Measurements from ENCODE around the gene CAMK2B. TPM values are rescaled to one million over a fixed set of nuclear protein-coding genes. Genes with fewer than 3 reads are reported as not detected.

Gene CAMK2B
- total RNA-seq, 4 donors from 2014 or later, result 35.3 to 64.8 (median 46.0) TPM

- no peak for TF ChIP-seq CTCF (IDR thresholded peaks at IDR 0.05 in 4 of 5, conservative IDR thresholded peaks at IDR 0.05 in 1 of 5)
- TF ChIP-seq POLR2A (IDR thresholded peaks at IDR 0.05), result peak in 1 of 2 donors; percentile 11
- Histone ChIP-seq H3K27ac (peak overlapping the region; percentile 87 to 99 (median 96)), H3K27me3 (no peaks in the 10 kb centered on the region), H3K4me3 (no peak overlapping the region), H3K4me1 (peaks cover 63 to 66% of the 10 kb centered on the region in 2 donors), H3K9me3 (no peaks in the 10 kb centered on the region), H3K36me3 (no peaks in the 10 kb centered on the region)
- peak; percentile 40 to 70 for DNase-seq
- ATAC-seq, result peak; percentile 7 to 27
- in situ Hi-C loops (cut with MboI; ENCODE audit: low sequenced_read_pairs in 4 of 4) (no loop called here), intact Hi-C loops (cut with DNase I; ENCODE audit: low total_unique reads) (loop anchor here (2.0 to 5.0 kb wide), 4 partner anchors 26 to 228 kb away; no protein-coding TSS in a partner anchor)
These were observed 66.4 kb downstream of the CAMK2B start for GRCh38 chr7:44258865-44259546.

- Histone ChIP-seq H3K27ac (peak overlapping the region; percentile 87 to 99 (median 96)), H3K27me3 (no peaks in the 10 kb centered on the region), H3K9me3 (no peaks in the 10 kb centered on the region), H3K4me3 (no peak overlapping the region), H3K4me1 (peaks cover 60 to 61% of the 10 kb centered on the region in 2 donors), H3K36me3 (no peaks in the 10 kb centered on the region)
- TF ChIP-seq POLR2A (IDR thresholded peaks at IDR 0.05) (no peak), CTCF (IDR thresholded peaks at IDR 0.05 in 4 of 5, conservative IDR thresholded peaks at IDR 0.05 in 1 of 5) (no peak)
- intact Hi-C loops (cut with DNase I; ENCODE audit: low total_unique reads), result loop anchor here (2.0 to 5.0 kb wide), 4 partner anchors 26 to 229 kb away; no protein-coding TSS in a partner anchor
- DNase-seq (no peak), ATAC-seq (no peak)
- in situ Hi-C loops (cut with MboI; ENCODE audit: low sequenced_read_pairs in 4 of 4), result no loop called here
These were observed 67.0 kb downstream of the CAMK2B start for GRCh38 chr7:44258423-44258760.

- Histone ChIP-seq H3K27ac (peak overlapping the region; percentile 87 to 99 (median 96)), H3K27me3 (no peaks in the 10 kb centered on the region), H3K4me1 (peaks cover 59 to 61% of the 10 kb centered on the region in 2 donors), H3K9me3 (no peaks in the 10 kb centered on the region), H3K4me3 (no peak overlapping the region), H3K36me3 (no peaks in the 10 kb centered on the region)
- DNase-seq, result peak; percentile 78 to 91
- in situ Hi-C loops (cut with MboI; ENCODE audit: low sequenced_read_pairs in 4 of 4) (no loop called here), intact Hi-C loops (cut with DNase I; ENCODE audit: low total_unique reads) (loop anchor here (2.0 to 5.0 kb wide), 5 partner anchors 17 to 229 kb away; no protein-coding TSS in a partner anchor)
- ATAC-seq, result peak; percentile 91
- TF ChIP-seq POLR2A (IDR thresholded peaks at IDR 0.05) (peak in 1 of 2 donors; percentile 29), CTCF (IDR thresholded peaks at IDR 0.05 in 4 of 5, conservative IDR thresholded peaks at IDR 0.05 in 1 of 5) (peak in 2 of 5 experiments; percentile 25 to 42)
These were observed 67.6 kb downstream of the CAMK2B start for GRCh38 chr7:44257618-44258422.

GRCh38 chr7:44257213-44257612, 68.2 kb downstream of the CAMK2B start:
- H3K27ac ChIP-seq, result peak overlapping the region; percentile 87 to 99 (median 96)
- intact Hi-C loops (cut with DNase I; ENCODE audit: low total_unique reads) (loop anchor here (2.0 to 5.0 kb wide), 2 partner anchors 16 to 230 kb away; no protein-coding TSS in a partner anchor), in situ Hi-C loops (cut with MboI; ENCODE audit: low sequenced_read_pairs in 4 of 4) (no loop called here)

More at GRCh38 chr7:44257213-44257612, 68.2 kb downstream of the CAMK2B start:
- H3K9me3 ChIP-seq, result no peaks in the 10 kb centered on the region
- no peaks in the 10 kb centered on the region for H3K27me3 ChIP-seq
- DNase-seq, result no peak
- no peak overlapping the region for H3K4me3 ChIP-seq
- TF ChIP-seq CTCF (IDR thresholded peaks at IDR 0.05 in 4 of 5, conservative IDR thresholded peaks at IDR 0.05 in 1 of 5) (no peak), POLR2A (IDR thresholded peaks at IDR 0.05) (no peak)
- no peaks in the 10 kb centered on the region for H3K36me3 ChIP-seq
- no peak for ATAC-seq
- peaks cover 56 to 57% of the 10 kb centered on the region in 2 donors for H3K4me1 ChIP-seq

All from gastrocnemius medialis (tissue), 4 donors.